GM12878 (cell line): ENCODE data around the gene PDPN. TPM values are rescaled to one million over a fixed set of nuclear protein-coding genes. Genes with fewer than 3 reads are reported as not detected.

Experiments used
- E2F4 ChIP-seq: IDR thresholded peaks from 2 replicates; pipeline ENCODE4 v1.6.1; 2012; ENCODE audit warnings: low read depth, low read length, improper control_type of control experiment
- MAX ChIP-seq: IDR thresholded peaks from 2 replicates; pipeline ENCODE4 v1.6.1; 2012; ENCODE audit warnings: low read depth, low read length, improper control_type of control experiment
- NR2C2 ChIP-seq: IDR thresholded peaks from 2 replicates; pipeline ENCODE4 v1.6.1; 2011; ENCODE audit warnings: borderline replicate concordance, low read depth; ENCODE audit not compliant: control insufficient read depth, insufficient read length
- PBX3 ChIP-seq: IDR thresholded peaks from 2 replicates; pipeline ENCODE4 v1.6.1; 2011; ENCODE audit warnings: mild to moderate bottlenecking, low read depth, low read length, moderate library complexity; ENCODE audit not compliant: insufficient replicate concordance
- PKNOX1 ChIP-seq: fragments of 450-650 bp; IDR thresholded peaks from 2 replicates; pipeline ENCODE4 v1.6.1; 2016; ENCODE audit warnings: mild to moderate bottlenecking
- RAD21 ChIP-seq: IDR thresholded peaks from 2 replicates; pipeline ENCODE4 v1.6.1; 2011; ENCODE audit warnings: mild to moderate bottlenecking, low read depth, low read length, moderate library complexity; ENCODE audit not compliant: insufficient read depth
- SKIL ChIP-seq: fragments of 450-650 bp; IDR thresholded peaks from 2 replicates; pipeline ENCODE4 v1.6.1; 2017; ENCODE audit warnings: mild to moderate bottlenecking, low read depth, inconsistent platforms; ENCODE audit not compliant: poor library complexity, severe bottlenecking
- ZBTB11 ChIP-seq: fragments of 450-650 bp; formaldehyde crosslinking; IDR thresholded peaks from 2 replicates; pipeline ENCODE4 v1.5.0; 2022; ENCODE audit warnings: mild to moderate bottlenecking, missing genetic modification characterization
- polyA plus RNA-seq, 11 experiments: library from polyadenylated mRNA; depleted of rRNA in 4 of 11; unstranded in 6 of 11; stranded (reverse) in 5 of 11; fragments of >200 nt; fragmentation: Nextera tagmentation in 4 of 11; fragmentation: Illumina TruSeq in 1 of 11; extraction: Ambion mirVana in 4 of 11; extraction: Trizol in 1 of 11; gene quantifications; 1 replicate in 1 of 11; 2 replicates in 10 of 11; pipeline versions ENCODE4 v1.2.1 to v1.2.3, GENCODE V29; 2011 to 2016; ENCODE audit warnings: inconsistent platforms in 2 of 11, missing spikeins in 2 of 11, low read depth in 1 of 11
- total RNA-seq, 4 experiments: library from RNA; depleted of rRNA in 3 of 4; stranded (reverse); fragments of >200 nt in 3 of 4; fragmentation: Illumina TruSeq in 1 of 4; extraction: Trizol in 1 of 4; gene quantifications; 2 replicates each; pipeline versions ENCODE4 v1.2.1 to v1.2.3, GENCODE V29; 2013 to 2021

PDPN gene
- total and polyA plus RNA-seq, 10 of the 15 experiments (the other 5 are each of a cell fraction or from before 2014, with no cell fraction given) = 0.21 TPM; not detected in 9

- TF ChIP-seq ZBTB11 (CRISPR knock-in tag) = no peak
- no peak for TF ChIP-seq PKNOX1
- no peak for TF ChIP-seq E2F4
- no peak for TF ChIP-seq RAD21
- TF ChIP-seq MAX = no peak
- TF ChIP-seq SKIL = no peak
- no peak for TF ChIP-seq NR2C2
- no peak for TF ChIP-seq PBX3
Measured at GRCh38 chr1:13549521-13549920, 34.1 kb upstream of the PDPN start (continued).
